Measurements from ENCODE around the gene CDH15.
A peak's percentile ranks its signal among the peaks of the same experiment; 100 is the strongest.

The CDH15 gene

DNA sequence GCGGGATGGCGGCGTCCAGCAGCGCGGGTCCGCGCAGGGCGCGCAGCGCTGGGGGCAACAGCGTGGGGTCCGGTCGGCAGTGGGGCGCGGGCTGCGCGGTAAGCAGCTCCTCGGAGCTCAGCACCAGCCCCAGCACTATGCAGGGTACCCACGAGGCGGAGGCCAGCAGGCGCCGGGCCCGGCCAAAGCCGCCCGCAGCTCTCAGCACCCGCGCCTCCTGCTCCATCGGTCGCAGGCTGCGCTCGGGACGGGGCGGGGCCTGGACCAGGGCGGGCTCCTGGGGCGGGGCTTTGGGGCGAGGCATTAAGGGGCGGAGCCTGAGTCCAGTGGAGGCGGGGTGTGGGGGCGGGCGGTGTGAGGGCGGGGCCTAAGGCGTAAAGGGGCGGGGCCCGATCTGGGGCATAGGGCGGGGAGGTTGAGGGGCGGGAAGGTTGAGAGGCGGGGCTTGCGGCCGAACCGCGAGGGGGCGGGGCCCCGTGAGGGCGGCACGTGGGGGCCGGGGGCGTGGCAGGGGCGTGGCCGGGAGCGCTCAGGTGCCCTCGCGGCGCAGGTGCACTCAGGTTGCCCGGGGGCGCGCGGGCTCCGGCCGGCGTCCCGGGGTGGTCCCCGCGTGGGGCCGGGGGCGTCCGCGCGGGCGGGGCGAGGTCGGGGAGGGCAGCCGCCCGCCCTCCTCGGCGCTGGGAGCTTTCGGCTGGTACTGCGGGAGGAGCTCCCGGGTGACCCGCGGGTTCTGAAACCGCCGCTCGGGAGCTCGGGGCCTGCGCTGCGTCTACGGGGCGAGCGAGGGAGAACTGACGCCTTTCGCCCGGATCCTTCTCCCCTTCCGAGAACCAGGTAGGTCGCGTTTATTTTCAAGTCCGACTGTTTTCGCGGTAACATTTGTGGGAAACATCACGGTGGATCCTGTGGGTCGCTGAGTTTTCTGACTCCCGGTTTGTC, 30.2 kb downstream of the CDH15 start:
- no peak for FAIRE-seq
- TF ChIP-seq POLR2AphosphoS5 (IDR thresholded peaks at IDR 0.05; ENCODE audit: low read depth, low read length), result no peak
- no peak for TF ChIP-seq POLR2A (IDR thresholded peaks at IDR 0.05; ENCODE audit: low read depth, low read length)
- TF ChIP-seq TAF1 (IDR thresholded peaks at IDR 0.05; ENCODE audit: borderline replicate concordance, low read depth, low read length), result no peak
- DNase-seq (ENCODE audit: insufficient read length), result no peak

GRCh38 chr16:89202422-89203215, 31.1 kb downstream of the CDH15 start:
- FAIRE-seq (no peak), DNase-seq (ENCODE audit: insufficient read length) (no peak)
- TF ChIP-seq POLR2A (IDR thresholded peaks at IDR 0.05; ENCODE audit: low read depth, low read length) (no peak), POLR2AphosphoS5 (IDR thresholded peaks at IDR 0.05; ENCODE audit: low read depth, low read length) (no peak), TAF1 (IDR thresholded peaks at IDR 0.05; ENCODE audit: borderline replicate concordance, low read depth, low read length) (no peak)

- no peak for TF ChIP-seq POLR2AphosphoS5 (IDR thresholded peaks at IDR 0.05; ENCODE audit: low read depth, low read length)
- no peak for TF ChIP-seq POLR2A (IDR thresholded peaks at IDR 0.05; ENCODE audit: low read depth, low read length)
- no peak for TF ChIP-seq TAF1 (IDR thresholded peaks at IDR 0.05; ENCODE audit: borderline replicate concordance, low read depth, low read length)
- FAIRE-seq (no peak), DNase-seq (ENCODE audit: insufficient read length) (no peak)
Observed at GRCh38 chr16:89207993-89208392, 36.4 kb downstream of the CDH15 start.

DNA sequence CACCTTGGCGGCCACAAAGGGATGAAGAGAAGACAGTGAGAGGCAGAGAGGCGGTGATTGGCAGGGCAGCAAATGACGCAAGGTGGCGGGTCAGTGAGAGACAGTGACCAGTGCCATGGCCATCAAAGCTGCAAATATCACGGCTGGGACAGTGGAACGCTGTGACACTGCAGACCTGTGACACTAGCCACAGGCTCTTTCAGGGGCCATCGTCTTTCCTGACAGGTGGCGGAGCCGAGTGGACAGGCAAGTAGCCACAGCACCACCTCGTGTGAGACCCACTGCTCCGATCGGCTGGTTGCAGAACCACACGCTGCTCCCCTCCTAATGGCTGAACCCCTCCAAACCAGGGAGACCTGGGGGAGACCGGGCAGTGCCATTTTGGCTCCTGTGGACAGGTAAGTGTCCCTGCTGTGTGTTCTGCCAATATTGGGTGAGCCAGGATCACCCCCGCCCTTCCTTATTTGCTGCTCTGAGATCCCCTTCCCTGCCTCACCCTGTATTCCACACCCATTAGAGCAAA, 38.0 kb downstream of the CDH15 start:
- DNase-seq (ENCODE audit: insufficient read length) (no peak), FAIRE-seq (no peak)
- TF ChIP-seq POLR2A (IDR thresholded peaks at IDR 0.05; ENCODE audit: low read depth, low read length), result no peak
- TF ChIP-seq POLR2AphosphoS5 (IDR thresholded peaks at IDR 0.05; ENCODE audit: low read depth, low read length), result no peak
- TF ChIP-seq TAF1 (IDR thresholded peaks at IDR 0.05; ENCODE audit: borderline replicate concordance, low read depth, low read length), result no peak

GRCh38 chr16:89210165-89210903, 38.8 kb downstream of the CDH15 start:
- FAIRE-seq, result no peak
- TF ChIP-seq POLR2A (IDR thresholded peaks at IDR 0.05; ENCODE audit: low read depth, low read length), result no peak
- DNase-seq (ENCODE audit: insufficient read length), result no peak

GRCh38 chr16:89210904-89211515, 39.5 kb downstream of the CDH15 start:
- FAIRE-seq (no peak), DNase-seq (ENCODE audit: insufficient read length) (no peak)
- TF ChIP-seq TAF1 (IDR thresholded peaks at IDR 0.05; ENCODE audit: borderline replicate concordance, low read depth, low read length), result no peak
- no peak for TF ChIP-seq POLR2AphosphoS5 (IDR thresholded peaks at IDR 0.05; ENCODE audit: low read depth, low read length)
- no peak for TF ChIP-seq POLR2A (IDR thresholded peaks at IDR 0.05; ENCODE audit: low read depth, low read length)

- FAIRE-seq, result peak; percentile 95
- DNase-seq (ENCODE audit: insufficient read length), result no peak
- TF ChIP-seq POLR2A (IDR thresholded peaks at IDR 0.05; ENCODE audit: low read depth, low read length) (no peak), TAF1 (IDR thresholded peaks at IDR 0.05; ENCODE audit: borderline replicate concordance, low read depth, low read length) (no peak), POLR2AphosphoS5 (IDR thresholded peaks at IDR 0.05; ENCODE audit: low read depth, low read length) (no peak)
Observed at GRCh38 chr16:89216315-89217137, 45.0 kb downstream of the CDH15 start.

DNA sequence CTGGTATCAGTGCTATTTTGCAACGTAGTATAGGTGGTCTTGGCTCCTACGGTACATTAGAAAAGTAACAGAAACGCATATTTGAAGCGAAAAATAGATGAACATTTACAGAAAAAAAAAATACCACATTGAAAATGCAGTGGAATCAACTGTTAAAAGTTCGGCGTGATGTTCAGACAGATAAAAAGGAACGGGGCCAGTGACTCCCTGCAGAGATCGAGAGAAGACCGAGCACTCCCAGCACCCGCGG, 45.5 kb downstream of the CDH15 start:
- TF ChIP-seq TAF1 (IDR thresholded peaks at IDR 0.05; ENCODE audit: borderline replicate concordance, low read depth, low read length), result no peak
- TF ChIP-seq POLR2A (IDR thresholded peaks at IDR 0.05; ENCODE audit: low read depth, low read length), result no peak
- no peak for TF ChIP-seq POLR2AphosphoS5 (IDR thresholded peaks at IDR 0.05; ENCODE audit: low read depth, low read length)
- no peak for FAIRE-seq

DNA sequence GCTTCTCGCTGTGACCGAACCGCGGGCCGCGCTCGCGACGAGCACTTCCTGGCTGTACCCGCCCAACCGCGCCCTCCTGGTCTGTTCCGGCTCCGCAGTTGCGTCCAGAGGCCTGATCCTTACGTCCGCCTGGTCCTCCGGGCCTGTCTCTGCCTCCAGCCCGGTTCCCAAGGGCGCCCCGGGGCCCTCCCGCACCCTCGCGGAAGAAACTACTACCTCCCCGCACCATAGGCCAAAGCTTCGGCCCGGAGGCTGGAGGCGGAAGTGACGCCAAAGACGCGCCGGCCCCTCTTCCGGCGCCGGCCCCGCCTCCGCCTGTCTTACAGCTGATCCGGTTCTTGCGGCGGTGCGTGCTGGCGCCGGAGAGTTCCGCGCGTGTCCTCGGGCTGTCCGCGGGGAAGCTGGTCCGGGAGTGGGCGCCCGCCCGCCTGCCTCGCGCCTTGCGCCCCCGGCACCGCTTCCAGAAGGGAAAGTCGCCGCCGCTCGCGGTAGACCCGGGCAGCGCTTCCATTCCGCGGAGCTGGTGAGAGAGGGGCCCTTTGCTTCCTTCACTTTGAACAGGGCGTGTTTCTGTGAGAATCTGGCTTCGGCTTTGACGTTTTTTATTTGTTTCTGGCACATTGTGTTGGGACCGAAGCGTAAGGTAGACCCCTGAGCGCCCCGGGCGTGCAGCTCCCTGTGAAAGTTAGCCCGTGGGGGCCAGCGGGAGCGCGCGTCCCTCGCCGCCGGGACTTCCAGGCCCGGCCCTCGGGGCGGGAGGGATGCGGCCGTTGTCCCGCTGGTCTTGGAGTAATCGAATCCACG, 46.0 kb downstream of the CDH15 start, which contains the start of gene ZNF778:
Gene ZNF778, plus strand, starts transcription at position 316 of the 804 bp plus-strand sequence. CDS start 3,425 bp downstream, outside the sequence.
- DNase-seq (ENCODE audit: insufficient read length) (peak; percentile 92), FAIRE-seq (peak; percentile 94)
- TF ChIP-seq POLR2A (IDR thresholded peaks at IDR 0.05; ENCODE audit: low read depth, low read length) (peak; percentile 87), TAF1 (IDR thresholded peaks at IDR 0.05; ENCODE audit: borderline replicate concordance, low read depth, low read length) (peak; percentile 41; the same call in 1 of the 2 replicates), POLR2AphosphoS5 (IDR thresholded peaks at IDR 0.05; ENCODE audit: low read depth, low read length) (peak; percentile 81)

More for the DNA sequence above, 45.5 kb downstream of the CDH15 start:
- DNase-seq (ENCODE audit: insufficient read length), result no peak

All from GM12892 (cell line).